SK-N-MC (cell line): ENCODE results near the gene JAM2.

Experiments
- DNase-seq: peaks from one replicate; pipeline ENCODE4 v3.0.0-alpha.2; 2011; ENCODE audit warnings: low read depth, low spot score
- H3K27ac ChIP-seq: fragments of 200-600 bp; sonication (generic); 2 replicates; pipeline ENCODE4 v1.5.1; 2016; ENCODE audit warnings: mixed run types
- H3K36me3 ChIP-seq: fragments of 200-600 bp; sonication (generic); 2 replicates; pipeline ENCODE4 v1.6.1; 2017; ENCODE audit warnings: antibody characterized with exemption, low read length, mixed read lengths; ENCODE audit not compliant: insufficient read depth
- H3K4me3 ChIP-seq: fragments of 200-600 bp; sonication (generic); 2 replicates; pipeline ENCODE4 v1.5.1; 2016
- H3K9ac ChIP-seq: fragments of 200-600 bp; sonication (generic); 2 replicates; pipeline ENCODE4 v1.8.0; 2017; ENCODE audit warnings: mixed run types, mixed read lengths; ENCODE audit not compliant: insufficient read length
- H3K9me3 ChIP-seq: fragments of 200-600 bp; sonication (generic); 2 replicates; pipeline ENCODE4 v1.6.1; 2017; ENCODE audit warnings: low read depth, mild to moderate bottlenecking, antibody characterized with exemption, low read length, moderate library complexity, mixed read lengths
- EZH2 ChIP-seq: fragments of 200-600 bp; sonication (generic); IDR thresholded peaks from one replicate; pipeline ENCODE4 v1.6.1; 2017; ENCODE audit warnings: antibody characterized with exemption
- FOXP2 ChIP-seq: optimal IDR thresholded peaks from 2 replicates; pipeline ENCODE3; 2011; ENCODE audit warnings: mild to moderate bottlenecking, moderate library complexity; ENCODE audit not compliant: insufficient read depth; ENCODE audit errors: extremely low read length, control extremely low read depth
- POLR2AphosphoS5 ChIP-seq: IDR thresholded peaks from 2 replicates; pipeline ENCODE4 v1.6.1; 2012; ENCODE audit warnings: mild to moderate bottlenecking, low read depth, low read length, borderline replicate concordance

Gene JAM2

DNA sequence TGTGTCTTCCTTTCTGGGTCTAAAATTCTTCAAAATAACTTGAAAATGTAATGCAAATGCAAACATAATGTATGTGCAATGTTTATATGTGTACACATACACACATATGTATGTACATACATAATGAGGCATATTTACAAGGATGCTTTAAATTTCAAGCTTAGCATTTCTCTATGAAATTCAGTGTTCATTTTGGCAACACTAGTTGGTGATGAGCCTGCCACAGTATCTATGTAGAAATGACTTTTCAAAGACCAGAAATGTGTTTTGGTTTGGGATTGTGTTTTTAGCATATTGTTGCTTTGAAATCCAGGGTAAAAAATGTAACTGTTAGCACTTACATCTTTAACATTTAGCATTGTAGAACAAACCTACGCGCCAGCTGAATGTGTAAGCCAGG is 105.8 kb downstream of the JAM2 start:
- no peak overlapping the region for H3K27ac ChIP-seq
- no peak overlapping the region for H3K9ac ChIP-seq
- no peaks in the 10 kb centered on the region for H3K9me3 ChIP-seq
- no peak for DNase-seq
- H3K4me3 ChIP-seq, result no peak overlapping the region
- peaks cover 40% of the 10 kb centered on the region for H3K36me3 ChIP-seq
- TF ChIP-seq FOXP2, result no peak
- no peak for TF ChIP-seq POLR2AphosphoS5
- no peak for TF ChIP-seq EZH2

DNA sequence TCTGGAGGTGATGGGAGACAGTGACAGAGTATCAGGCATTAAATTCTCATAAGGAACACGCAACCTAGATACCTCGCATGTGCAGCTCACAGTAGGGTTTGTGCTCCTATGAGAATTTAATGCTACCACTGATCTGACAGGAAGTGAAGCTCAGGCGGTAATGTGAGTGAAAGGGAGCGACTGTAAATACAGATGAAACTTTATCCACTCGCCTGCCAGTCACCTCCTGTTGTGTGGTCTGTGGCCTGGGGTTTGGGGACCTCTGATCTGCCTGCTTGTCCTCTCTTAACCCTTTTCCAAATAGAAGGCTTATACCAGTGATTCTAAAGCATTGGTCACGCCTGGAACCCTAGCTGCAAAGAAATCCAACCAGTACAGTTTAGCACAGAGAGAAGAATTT is 111.0 kb downstream of the JAM2 start:
- H3K9ac ChIP-seq, result no peak overlapping the region
- H3K4me3 ChIP-seq, result no peak overlapping the region
- no peaks in the 10 kb centered on the region for H3K9me3 ChIP-seq
- peaks cover 70% of the 10 kb centered on the region for H3K36me3 ChIP-seq
- peak overlapping the region; percentile 52; the same call in 1 of the 2 replicates for H3K27ac ChIP-seq
- TF ChIP-seq POLR2AphosphoS5, result no peak
- no peak for TF ChIP-seq FOXP2
- no peak for TF ChIP-seq EZH2
- no peak for DNase-seq

DNA sequence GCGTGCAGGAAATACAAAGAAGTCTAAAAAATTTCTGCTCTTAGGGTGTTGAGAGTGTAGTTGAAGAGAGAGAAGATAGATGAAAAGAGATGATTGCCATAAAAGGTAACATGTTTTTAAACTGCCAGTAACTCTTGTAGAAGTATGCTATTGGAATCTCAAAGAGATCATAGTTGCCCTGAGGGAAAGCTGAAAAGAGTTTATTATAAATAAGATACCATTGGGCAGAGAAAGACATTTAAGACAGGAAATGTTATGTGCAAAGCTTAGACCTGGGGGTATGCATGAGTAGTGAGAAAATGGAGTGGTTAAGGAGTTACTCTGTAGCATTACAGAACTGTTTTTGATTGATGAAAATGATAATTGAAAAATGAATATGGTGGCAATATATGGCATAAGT is 113.4 kb downstream of the JAM2 start:
- Histone ChIP-seq H3K27ac (peak overlapping the region; percentile 93), H3K36me3 (peaks cover 63% of the 10 kb centered on the region), H3K9ac (peak overlapping the region; percentile 28), H3K4me3 (peak overlapping the region; percentile 31; the same call in 1 of the 2 replicates), H3K9me3 (no peaks in the 10 kb centered on the region)
- no peak for TF ChIP-seq POLR2AphosphoS5
- no peak for TF ChIP-seq FOXP2
- peak; percentile 75 for DNase-seq

DNA sequence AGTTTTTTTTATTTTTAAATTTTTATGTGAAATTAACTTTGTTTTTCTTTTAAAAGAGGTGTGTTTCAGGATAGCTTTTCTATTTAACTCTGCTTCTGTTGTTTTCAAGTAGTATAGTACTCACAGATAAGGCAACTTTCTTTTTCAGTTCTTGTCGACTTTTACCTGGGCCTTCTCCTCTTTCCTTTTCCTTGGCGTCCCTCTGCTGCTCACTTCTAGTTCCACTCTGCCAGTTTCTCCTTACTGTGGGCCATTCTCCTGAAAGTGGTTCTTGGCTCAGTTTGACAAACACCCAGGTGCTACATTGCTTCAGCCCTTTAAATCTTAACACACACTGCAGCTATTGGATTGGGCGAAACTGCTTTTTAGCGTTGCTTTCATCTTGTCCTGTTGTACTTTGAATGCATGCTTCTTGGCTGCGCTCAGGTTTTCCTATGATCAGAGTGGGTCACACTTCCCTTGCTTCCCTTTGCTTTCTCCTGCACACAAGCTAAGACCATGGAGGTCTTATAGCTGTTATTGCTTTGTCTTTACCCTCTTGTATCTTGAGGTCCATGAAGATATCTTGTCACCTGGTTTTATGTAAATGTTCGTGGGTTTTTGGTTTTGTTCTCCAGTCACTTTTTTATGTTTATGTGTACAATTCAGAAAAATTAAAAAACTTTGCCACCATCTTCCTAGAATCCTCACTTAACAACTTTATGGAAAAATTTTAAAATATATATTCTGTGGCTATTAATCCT is 117.3 kb downstream of the JAM2 start:
- no peak overlapping the region for H3K4me3 ChIP-seq
- H3K9me3 ChIP-seq, result no peaks in the 10 kb centered on the region
- H3K27ac ChIP-seq, result no peak overlapping the region
- H3K36me3 ChIP-seq, result peaks cover 66% of the 10 kb centered on the region
- no peak for DNase-seq
- no peak overlapping the region for H3K9ac ChIP-seq
- TF ChIP-seq EZH2 (no peak), POLR2AphosphoS5 (no peak), FOXP2 (no peak)

DNA sequence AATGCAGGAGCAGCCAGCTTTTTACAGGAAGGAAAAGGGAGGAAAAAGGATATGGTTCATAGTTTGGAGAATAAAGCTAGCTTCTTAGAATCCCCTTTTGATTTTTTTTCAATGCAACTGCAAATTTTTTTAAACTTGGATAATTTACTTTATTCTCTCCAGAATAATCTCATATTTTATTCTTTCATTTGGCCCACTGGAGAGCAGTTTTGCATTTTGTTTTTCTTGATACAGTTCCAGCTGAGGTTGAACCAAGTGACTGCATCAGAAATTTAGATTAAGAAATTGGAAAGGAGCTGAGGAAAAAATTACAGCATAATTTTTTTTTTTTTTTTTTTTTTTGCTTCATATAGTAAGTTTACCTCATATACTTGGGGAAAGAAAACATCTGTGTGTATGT is 118.5 kb downstream of the JAM2 start:
- peaks cover 67% of the 10 kb centered on the region for H3K36me3 ChIP-seq
- H3K9me3 ChIP-seq, result no peaks in the 10 kb centered on the region
- no peak for DNase-seq
- H3K27ac ChIP-seq, result no peak overlapping the region
- no peak overlapping the region for H3K9ac ChIP-seq
- no peak overlapping the region for H3K4me3 ChIP-seq
- no peak for TF ChIP-seq EZH2
- TF ChIP-seq FOXP2, result no peak
- TF ChIP-seq POLR2AphosphoS5, result no peak

DNA sequence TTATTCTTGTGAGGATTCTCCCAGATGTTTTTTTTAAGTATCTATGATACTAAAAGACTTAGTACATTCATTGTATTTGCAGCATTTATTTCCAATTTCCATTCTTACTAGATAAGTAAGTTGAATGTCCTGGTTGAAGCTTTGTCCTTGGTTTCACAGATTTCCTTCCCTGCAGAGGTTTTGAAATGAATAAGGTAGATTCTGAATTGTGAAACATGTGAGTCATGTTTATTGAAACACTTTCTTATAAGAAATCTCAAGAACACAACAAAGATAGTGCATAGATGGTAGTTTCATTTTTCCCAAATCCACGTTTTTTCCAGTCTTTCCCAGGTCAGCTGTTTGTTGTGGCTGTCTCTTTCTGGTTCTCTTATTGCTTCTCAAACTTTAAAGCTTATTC is 120.5 kb downstream of the JAM2 start:
- Histone ChIP-seq H3K9ac (no peak overlapping the region), H3K27ac (no peak overlapping the region), H3K9me3 (no peaks in the 10 kb centered on the region), H3K4me3 (no peak overlapping the region), H3K36me3 (peaks cover 73% of the 10 kb centered on the region)
- TF ChIP-seq FOXP2 (no peak), POLR2AphosphoS5 (no peak), EZH2 (no peak)
- DNase-seq, result no peak

DNA sequence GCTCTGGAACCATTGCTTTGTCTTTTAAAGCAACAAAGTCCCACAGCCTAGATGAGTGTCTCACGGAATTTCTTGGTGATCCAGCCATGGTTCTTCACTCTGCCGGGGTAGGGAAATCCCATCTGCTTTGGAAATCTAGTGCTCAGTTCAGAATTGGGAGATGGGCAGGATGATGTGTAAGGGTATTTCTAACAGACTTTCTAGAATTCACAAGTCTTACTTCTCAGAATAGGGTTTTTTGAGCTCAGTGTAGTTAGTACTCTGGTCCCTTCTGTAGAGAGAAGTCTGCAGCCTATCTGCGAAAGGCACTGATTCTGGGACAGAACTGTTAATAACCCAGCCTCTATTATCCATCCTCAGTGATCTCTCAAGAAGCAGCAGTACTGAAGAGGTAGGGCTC is 121.0 kb downstream of the JAM2 start:
- Histone ChIP-seq H3K9me3 (no peaks in the 10 kb centered on the region), H3K36me3 (peaks cover 76% of the 10 kb centered on the region), H3K9ac (no peak overlapping the region), H3K27ac (no peak overlapping the region), H3K4me3 (no peak overlapping the region)
- DNase-seq, result no peak
- no peak for TF ChIP-seq POLR2AphosphoS5
- TF ChIP-seq EZH2, result no peak
- TF ChIP-seq FOXP2, result no peak

DNA sequence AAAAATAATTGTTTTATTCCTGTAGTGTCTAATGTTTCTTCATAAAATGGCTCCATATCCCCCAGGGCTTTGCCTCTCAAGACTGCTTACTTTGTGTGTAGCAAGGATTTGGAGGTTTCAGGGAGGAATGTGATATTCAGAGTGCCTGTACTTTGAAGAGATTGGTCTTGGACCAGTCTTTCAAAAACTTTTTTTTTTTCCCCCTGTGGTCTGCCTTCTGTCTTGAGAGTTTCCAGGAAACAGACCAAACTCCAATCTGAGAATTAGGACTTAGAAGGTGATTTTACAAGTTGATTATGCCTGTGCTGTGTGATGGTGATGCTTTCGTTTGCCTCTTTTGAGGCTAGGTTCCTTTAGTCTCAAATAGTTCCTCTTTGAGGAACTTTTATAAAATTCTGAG is 121.6 kb downstream of the JAM2 start:
- no peak overlapping the region for H3K9ac ChIP-seq
- no peak overlapping the region for H3K4me3 ChIP-seq
- H3K9me3 ChIP-seq, result no peaks in the 10 kb centered on the region
- peaks cover 82% of the 10 kb centered on the region for H3K36me3 ChIP-seq
- no peak for DNase-seq
- TF ChIP-seq FOXP2 (no peak), EZH2 (no peak), POLR2AphosphoS5 (no peak)
- no peak overlapping the region for H3K27ac ChIP-seq

DNA sequence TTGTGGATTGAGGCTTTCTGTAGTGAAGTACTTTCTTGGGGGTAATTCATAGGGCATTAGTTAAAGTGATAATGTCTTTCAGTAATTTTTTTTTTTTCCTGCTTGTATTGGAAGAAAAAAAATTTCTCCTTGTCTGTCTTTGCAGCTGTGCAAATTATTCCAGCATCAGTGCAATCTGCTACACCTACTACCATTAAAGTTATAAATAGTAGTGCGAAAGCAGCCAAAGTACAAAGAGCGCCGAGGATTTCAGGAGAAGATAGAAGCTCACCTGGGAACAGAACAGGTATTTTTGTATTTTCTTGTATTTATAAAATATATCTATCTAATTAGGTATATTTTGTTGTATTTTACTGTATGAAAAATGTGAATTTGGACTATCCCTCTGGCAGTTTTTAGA is 125.0 kb downstream of the JAM2 start:
- H3K27ac ChIP-seq, result no peak overlapping the region
- DNase-seq, result no peak
- no peak overlapping the region for H3K9ac ChIP-seq
- H3K9me3 ChIP-seq, result no peaks in the 10 kb centered on the region
- peaks cover 78% of the 10 kb centered on the region for H3K36me3 ChIP-seq
- H3K4me3 ChIP-seq, result no peak overlapping the region
- no peak for TF ChIP-seq POLR2AphosphoS5
- no peak for TF ChIP-seq EZH2
- TF ChIP-seq FOXP2, result no peak
